CD1c-positive myeloid dendritic cell (primary cell): ENCODE measurements around the gene NPHP1.
"Not testable (repeated sequence)": the region's sequence is repeated elsewhere in the genome, so short reads cannot be mapped to it uniquely, and the experiment has no call there.

Experiments used
- DNase-seq: peaks from one replicate; pipeline ENCODE4 v3.0.0-alpha.2; 2016; ENCODE audit errors: extremely low spot score

The NPHP1 gene

GRCh38 chr2:110103061-110103961 is 101.5 kb downstream of the NPHP1 start:
- no peak for DNase-seq

- DNase-seq, result peak; percentile 6
Observed at GRCh38 chr2:110101901-110102803, 102.7 kb downstream of the NPHP1 start.

- DNase-seq, result peak; percentile 67
Observed at GRCh38 chr2:110101280-110101844, 103.5 kb downstream of the NPHP1 start.

- not testable (repeated sequence) for DNase-seq
Observed at GRCh38 chr2:110100880-110101279, 103.9 kb downstream of the NPHP1 start.

GRCh38 chr2:110100480-110100879 is 104.3 kb downstream of the NPHP1 start:
- DNase-seq, result no peak

GRCh38 chr2:110099471-110100225 is 105.2 kb downstream of the NPHP1 start:
- no peak for DNase-seq

- DNase-seq, result no peak
Observed at GRCh38 chr2:110099038-110099425, 105.8 kb downstream of the NPHP1 start.

- DNase-seq, result no peak
Observed at GRCh38 chr2:110097506-110098220, 107.2 kb downstream of the NPHP1 start.

GRCh38 chr2:110095994-110096633 is 108.7 kb downstream of the NPHP1 start:
- no peak for DNase-seq

GRCh38 chr2:110094884-110095534 is 109.8 kb downstream of the NPHP1 start:
- not testable (repeated sequence) for DNase-seq

- DNase-seq, result not testable (repeated sequence)
Observed at GRCh38 chr2:110093924-110094323, 110.9 kb downstream of the NPHP1 start.

- not testable (repeated sequence) for DNase-seq
Observed at GRCh38 chr2:110090164-110090563, 114.6 kb downstream of the NPHP1 start.

- not testable (repeated sequence) for DNase-seq
Observed at GRCh38 chr2:110083757-110084156, 121.1 kb downstream of the NPHP1 start.

GRCh38 chr2:110083162-110083561 is 121.7 kb downstream of the NPHP1 start:
- DNase-seq, result not testable (repeated sequence)

GRCh38 chr2:110078104-110078503 is 126.7 kb downstream of the NPHP1 start:
- not testable (repeated sequence) for DNase-seq

- DNase-seq, result not testable (repeated sequence)
Observed at GRCh38 chr2:110075896-110076295, 128.9 kb downstream of the NPHP1 start.
